CD14-positive monocyte (primary cell): ENCODE results near the gene MRPS9. TPM values are rescaled to one million over a fixed set of nuclear protein-coding genes. Genes with fewer than 3 reads are reported as not detected.
A peak's percentile ranks its signal among the peaks of the same experiment; 100 is the strongest.

Experiments used
- DNase-seq, 3 donors: peaks; one replicate each; pipeline ENCODE4 v3.0.0-alpha.2; 2011 to 2022
- H2AFZ ChIP-seq: 2 replicates; pipeline ENCODE4 v1.6.0; 2012; ENCODE audit warnings: mild to moderate bottlenecking, low read depth, low read length, inconsistent platforms; ENCODE audit not compliant: insufficient read depth, poor library complexity, severe bottlenecking
- H3K27ac ChIP-seq, 2 donors: 1 replicate in 1 of 2; 2 replicates in 1 of 2; pipeline ENCODE4 v1.5.1; 2012 to 2013; ENCODE audit warnings: low read length in 2 of 2, control low read depth in 1 of 2, inconsistent platforms in 1 of 2, low read depth in 1 of 2, mild to moderate bottlenecking in 1 of 2
- H3K27me3 ChIP-seq, 2 donors: one replicate each; pipeline versions ENCODE4 v1.6.0 to v1.6.1; 2011 to 2013; ENCODE audit warnings: low read length in 2 of 2; ENCODE audit not compliant: control insufficient read depth in 2 of 2, insufficient read depth in 2 of 2
- H3K36me3 ChIP-seq, 2 donors: replicated peaks in 1 of 2; 1 replicate in 1 of 2; 2 replicates in 1 of 2; pipeline versions ENCODE4 v1.5.1 to v1.6.1; 2012 to 2013; ENCODE audit warnings: low read length in 2 of 2, control low read depth in 1 of 2, inconsistent platforms in 1 of 2, mild to moderate bottlenecking in 1 of 2; ENCODE audit not compliant: insufficient read depth in 2 of 2, control insufficient read depth in 1 of 2
- H3K4me1 ChIP-seq, 2 donors: 1 replicate in 1 of 2; 2 replicates in 1 of 2; pipeline versions ENCODE4 v1.5.1 to v1.6.1; 2012 to 2013; ENCODE audit warnings: low read length in 2 of 2, control low read depth in 1 of 2, inconsistent platforms in 1 of 2, mild to moderate bottlenecking in 1 of 2, moderate library complexity in 1 of 2; ENCODE audit not compliant: insufficient read depth in 2 of 2, control insufficient read depth in 1 of 2
- H3K4me2 ChIP-seq: replicated peaks from 2 replicates; pipeline ENCODE3; 2012; ENCODE audit warnings: low read length, moderate library complexity, mild to moderate bottlenecking; ENCODE audit not compliant: poor library complexity, severe bottlenecking; ENCODE audit errors: extremely low read depth
- H3K4me3 ChIP-seq, 3 experiments: fragments of 200-600 bp in 1 of 3; sonication (generic) in 1 of 3; replicated peaks in 1 of 3; 1 replicate in 2 of 3; 2 replicates in 1 of 3; pipeline ENCODE4 v1.5.1; 2011 to 2013; ENCODE audit warnings: low read length in 3 of 3, mild to moderate bottlenecking in 3 of 3, control low read depth in 2 of 3, low read depth in 2 of 3, inconsistent platforms in 1 of 3, moderate library complexity in 1 of 3
- H3K79me2 ChIP-seq: 2 replicates; pipeline ENCODE4 v1.6.0; 2012; ENCODE audit warnings: mild to moderate bottlenecking, control low read depth, inconsistent platforms, low read length, moderate library complexity; ENCODE audit not compliant: insufficient read depth
- H3K9ac ChIP-seq: 2 replicates; pipeline ENCODE4 v1.6.0; 2017; ENCODE audit warnings: low read length, mild to moderate bottlenecking; ENCODE audit not compliant: insufficient read depth, poor library complexity, severe bottlenecking
- H3K9me3 ChIP-seq, 2 donors: replicated peaks in 1 of 2; 1 replicate in 1 of 2; 2 replicates in 1 of 2; pipeline versions ENCODE4 v1.5.1 to v1.6.1; 2012 to 2013; ENCODE audit warnings: low read length in 2 of 2, control low read depth in 1 of 2; ENCODE audit not compliant: control insufficient read depth in 1 of 2, insufficient read depth in 1 of 2
- H4K20me1 ChIP-seq: 2 replicates; pipeline ENCODE4 v1.6.0; 2012; ENCODE audit warnings: mild to moderate bottlenecking, low read length, control low read depth, moderate library complexity; ENCODE audit not compliant: insufficient read depth
- H3K27ac Mint-ChIP-seq, 7 donors: one replicate each; pipeline ENCODE4 v1.8.0; 2020; ENCODE audit warnings: mild to moderate bottlenecking in 7 of 7, mixed read lengths in 7 of 7, moderate library complexity in 6 of 7, inconsistent platforms in 2 of 7
- H3K27me3 Mint-ChIP-seq, 3 donors: one replicate each; pipeline ENCODE4 v1.8.0; 2021 to 2022; ENCODE audit warnings: low read depth in 3 of 3, mild to moderate bottlenecking in 3 of 3, mixed read lengths in 3 of 3, moderate library complexity in 3 of 3, inconsistent platforms in 1 of 3
- H3K36me3 Mint-ChIP-seq, 2 donors: one replicate each; pipeline ENCODE4 v1.8.0; 2020; ENCODE audit warnings: mixed read lengths in 2 of 2, inconsistent platforms in 1 of 2, mild to moderate bottlenecking in 1 of 2
- H3K4me1 Mint-ChIP-seq: one replicate; pipeline ENCODE4 v1.8.0; 2020; ENCODE audit warnings: mild to moderate bottlenecking, mixed read lengths
- H3K4me3 Mint-ChIP-seq, 2 donors: one replicate each; pipeline ENCODE4 v1.8.0; 2020; ENCODE audit warnings: mild to moderate bottlenecking in 2 of 2, mixed read lengths in 2 of 2, moderate library complexity in 1 of 2
- H3K9me3 Mint-ChIP-seq, 7 donors: one replicate each; pipeline ENCODE4 v1.8.0; 2020 to 2022; ENCODE audit warnings: mixed read lengths in 7 of 7, mild to moderate bottlenecking in 6 of 7, moderate library complexity in 6 of 7, inconsistent platforms in 2 of 7
- CTCF ChIP-seq: fragments of 200-600 bp; IDR thresholded peaks from one replicate; pipeline ENCODE4 v1.8.0; 2022; ENCODE audit warnings: antibody characterized with exemption, mild to moderate bottlenecking
- WGBS: methylation state at CpG from one replicate; pipeline ENCODE4 v1.1.5; 2013; ENCODE audit warnings: missing lambda C conversion rate; ENCODE audit not compliant: insufficient coverage; 5-methylcytosine and 5-hydroxymethylcytosine counted together
- intact Hi-C, 2 donors: fragments of 100-400 bp; cut with micrococcal nuclease; formaldehyde crosslinking; loops; one replicate each; pipeline versions ENCODE4 v1.15.0 to v1.15.1; 2023
- polyA plus RNA-seq, 3 donors: library from polyadenylated mRNA; depleted of rRNA in 1 of 3; unstranded in 2 of 3; stranded (reverse) in 1 of 3; fragments of 300-500 nt in 2 of 3; fragments of >200 nt in 1 of 3; fragmentation: Illumina TruSeq in 2 of 3; gene quantifications; 1 replicate in 2 of 3; 2 replicates in 1 of 3; pipeline ENCODE4 v1.2.3, GENCODE V29; 2012 to 2021

The MRPS9 gene
- polyA plus RNA-seq, 3 donors = 9.9 to 12.5 (median 11.6) TPM

DNA sequence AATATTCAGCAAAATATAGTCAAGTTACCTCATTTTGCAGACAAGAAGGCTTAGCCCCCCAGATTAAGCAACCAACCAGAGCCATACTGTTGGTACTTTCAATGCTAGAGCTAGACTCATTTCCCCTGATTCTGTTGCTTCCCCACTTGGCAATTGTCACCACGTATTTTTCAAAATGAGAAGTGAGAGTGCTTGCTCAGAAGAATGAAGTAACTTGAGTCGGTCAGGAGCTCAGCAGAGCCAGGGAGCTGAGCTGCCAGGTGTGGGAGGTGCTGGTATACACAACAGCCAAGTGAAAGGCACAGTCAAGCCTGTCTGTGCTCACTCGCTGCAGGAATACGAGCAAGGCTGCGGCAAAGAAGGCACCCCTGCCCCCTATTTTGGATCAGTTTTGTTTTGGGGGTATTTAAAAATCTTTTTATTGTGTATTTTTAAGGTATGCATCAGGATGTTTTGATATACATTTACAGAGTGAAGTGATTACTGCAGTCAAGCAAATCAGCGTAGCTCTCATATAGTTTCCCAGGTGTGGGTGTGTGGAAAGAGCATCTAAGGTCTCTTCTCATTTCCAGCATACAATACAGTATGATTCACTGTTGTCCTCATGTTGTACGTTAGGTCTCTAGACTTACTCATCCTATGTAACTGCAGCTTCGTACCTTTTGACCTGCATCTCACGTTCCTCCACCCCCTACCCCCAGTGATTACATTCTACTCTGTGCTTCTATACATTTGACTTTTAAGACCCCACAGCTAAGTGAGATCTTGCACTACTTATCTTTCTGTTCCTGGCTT, 62.4 kb downstream of the MRPS9 start:
- Histone ChIP-seq H3K79me2 (no peaks in the 10 kb centered on the region), H3K9me3 (no peaks in the 10 kb centered on the region), H3K36me3 (peaks cover 15 to 27% of the 10 kb centered on the region in 2 donors), H3K4me2 (no peak overlapping the region), H3K4me3 (no peak overlapping the region), H2AFZ (no peak overlapping the region), H3K4me1 (peaks cover 14 to 22% of the 10 kb centered on the region in 2 donors), H3K27ac (peak overlapping the region in 1 of 2 donors; percentile 68), H3K9ac (no peak overlapping the region), H4K20me1 (no peaks in the 10 kb centered on the region), H3K27me3 (no peaks in the 10 kb centered on the region)
- Mint-ChIP-seq H3K4me1 (peaks cover 27% of the 10 kb centered on the region), H3K4me3 (no peak overlapping the region), H3K9me3 (peaks cover 0 to 1% (median 0%) of the 10 kb centered on the region in 7 donors), H3K27ac (peak overlapping the region in 6 of 7 donors; percentile 41 to 65 (median 50)), H3K36me3 (peaks cover 35 to 49% of the 10 kb centered on the region in 2 donors), H3K27me3 (peaks cover 0 to 2% (median 0%) of the 10 kb centered on the region in 3 donors)
- no peak for TF ChIP-seq CTCF
- 46% methylated on average over 6 of the region's 9 CpGs for WGBS
- intact Hi-C loops = no loop called here
- DNase-seq = peak; percentile 21 to 37 (median 28)

DNA sequence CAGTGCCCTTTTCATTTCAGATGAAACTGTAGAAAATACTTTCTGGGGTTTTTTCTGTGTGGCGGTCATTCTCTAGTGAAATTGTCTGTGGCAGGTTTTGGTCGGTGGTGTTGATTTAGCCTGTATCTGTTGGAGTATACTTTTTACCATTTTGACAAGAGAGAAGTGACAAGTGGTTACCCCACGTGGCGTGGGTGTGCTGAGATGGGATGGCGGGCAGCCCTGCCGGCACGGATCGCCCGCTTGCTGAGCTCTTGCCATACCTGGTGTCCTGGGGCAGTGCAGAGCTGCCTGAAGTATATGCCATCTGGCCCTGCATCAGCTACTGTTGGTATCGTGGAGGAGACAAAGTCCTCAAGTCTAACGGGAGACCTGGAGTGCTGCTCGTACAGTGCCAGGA, 64.1 kb downstream of the MRPS9 start:
- peak overlapping the region in 1 of 7 donors; percentile 29 for H3K27ac Mint-ChIP-seq
- no peak overlapping the region for H3K4me3 Mint-ChIP-seq
- peaks cover 7 to 17% of the 10 kb centered on the region in 2 donors for H3K36me3 ChIP-seq
- DNase-seq = no peak
- peaks cover 29 to 43% of the 10 kb centered on the region in 2 donors for H3K36me3 Mint-ChIP-seq
- peaks cover 0 to 2% (median 0%) of the 10 kb centered on the region in 3 donors for H3K27me3 Mint-ChIP-seq
- no peaks in the 10 kb centered on the region for H3K27me3 ChIP-seq
- H4K20me1 ChIP-seq = no peaks in the 10 kb centered on the region
- no peaks in the 10 kb centered on the region for H3K9me3 ChIP-seq
- H3K27ac ChIP-seq = no peak overlapping the region
- peaks cover 27% of the 10 kb centered on the region for H3K4me1 Mint-ChIP-seq
- no peak for TF ChIP-seq CTCF
- H3K4me3 ChIP-seq = no peak overlapping the region
- WGBS = 98% methylated on average over 12 of the region's 12 CpGs
- no peak overlapping the region for H3K9ac ChIP-seq
- H2AFZ ChIP-seq = no peak overlapping the region
- intact Hi-C loops = no loop called here
- peaks cover 14 to 22% of the 10 kb centered on the region in 2 donors for H3K4me1 ChIP-seq
- H3K9me3 Mint-ChIP-seq = peaks cover 0 to 1% (median 0%) of the 10 kb centered on the region in 7 donors
- H3K4me2 ChIP-seq = no peak overlapping the region
- H3K79me2 ChIP-seq = no peaks in the 10 kb centered on the region
